D721Med (cell line): ENCODE data around the gene CYP4Z1.
"Not testable (repeated sequence)": the region's sequence is repeated elsewhere in the genome, so short reads cannot be mapped to it uniquely, and the experiment has no call there.

Source experiments
- DNase-seq: peaks from one replicate; pipeline ENCODE4 v3.0.0; 2011; ENCODE audit warnings: low spot score; ENCODE audit not compliant: insufficient read length
- FAIRE-seq: peaks from 2 replicates; lab custom pipeline; 2011; peaks lifted over from hg19 to GRCh38; lab: Jason Lieb, UNC
- TF ChIP-seq, protein P1 (sequence below): IDR thresholded peaks from 2 replicates; pipeline ENCODE4 v1.5.1; 2012; ENCODE audit warnings: mild to moderate bottlenecking, control low read depth; ENCODE audit not compliant: insufficient read depth; ENCODE audit errors: missing control alignments

The CYP4Z1 gene

DNA sequence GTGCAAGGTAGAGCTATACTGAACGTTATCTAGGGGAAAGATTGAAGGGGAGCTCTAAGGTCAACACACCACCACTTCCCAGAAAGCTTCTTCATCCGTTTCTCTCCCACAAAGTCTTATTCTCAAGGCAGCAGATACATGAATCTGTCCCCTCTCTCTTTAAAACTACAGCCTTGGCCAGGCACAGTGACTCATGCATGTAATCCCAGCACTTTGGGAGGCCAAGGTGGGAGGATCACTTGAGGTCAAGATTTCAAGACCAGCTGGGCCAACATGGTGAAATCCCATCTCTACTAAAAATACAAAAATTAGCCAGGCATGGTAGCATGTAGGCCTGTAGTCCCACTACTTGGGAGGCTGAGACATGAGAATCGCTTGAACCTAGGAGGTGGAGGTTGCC, 35.4 kb upstream of the CYP4Z1 start:
- DNase-seq (no peak), FAIRE-seq (no peak)
- TF ChIP-seq, protein P1, sequence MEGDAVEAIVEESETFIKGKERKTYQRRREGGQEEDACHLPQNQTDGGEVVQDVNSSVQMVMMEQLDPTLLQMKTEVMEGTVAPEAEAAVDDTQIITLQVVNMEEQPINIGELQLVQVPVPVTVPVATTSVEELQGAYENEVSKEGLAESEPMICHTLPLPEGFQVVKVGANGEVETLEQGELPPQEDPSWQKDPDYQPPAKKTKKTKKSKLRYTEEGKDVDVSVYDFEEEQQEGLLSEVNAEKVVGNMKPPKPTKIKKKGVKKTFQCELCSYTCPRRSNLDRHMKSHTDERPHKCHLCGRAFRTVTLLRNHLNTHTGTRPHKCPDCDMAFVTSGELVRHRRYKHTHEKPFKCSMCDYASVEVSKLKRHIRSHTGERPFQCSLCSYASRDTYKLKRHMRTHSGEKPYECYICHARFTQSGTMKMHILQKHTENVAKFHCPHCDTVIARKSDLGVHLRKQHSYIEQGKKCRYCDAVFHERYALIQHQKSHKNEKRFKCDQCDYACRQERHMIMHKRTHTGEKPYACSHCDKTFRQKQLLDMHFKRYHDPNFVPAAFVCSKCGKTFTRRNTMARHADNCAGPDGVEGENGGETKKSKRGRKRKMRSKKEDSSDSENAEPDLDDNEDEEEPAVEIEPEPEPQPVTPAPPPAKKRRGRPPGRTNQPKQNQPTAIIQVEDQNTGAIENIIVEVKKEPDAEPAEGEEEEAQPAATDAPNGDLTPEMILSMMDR = no peak

DNA sequence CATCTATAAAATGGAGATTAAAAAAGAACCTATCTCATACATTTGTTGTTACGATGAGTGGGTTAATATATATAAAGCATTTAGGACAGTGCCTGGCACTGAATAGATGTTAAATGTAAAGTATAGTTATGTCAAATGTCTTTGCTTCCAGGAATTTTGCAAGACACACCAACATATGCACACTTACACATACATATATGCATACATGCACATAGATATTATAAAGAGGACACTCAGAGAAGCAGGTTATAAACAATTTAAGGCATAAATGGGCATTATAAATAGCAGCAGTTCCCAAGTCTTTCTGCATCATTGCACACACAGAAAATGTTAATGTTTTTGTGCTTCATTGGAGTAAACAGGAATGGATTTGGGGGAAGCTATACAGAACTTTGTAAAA, 30.3 kb upstream of the CYP4Z1 start:
- TF ChIP-seq, protein P1 = no peak
- DNase-seq (no peak), FAIRE-seq (no peak)

DNA sequence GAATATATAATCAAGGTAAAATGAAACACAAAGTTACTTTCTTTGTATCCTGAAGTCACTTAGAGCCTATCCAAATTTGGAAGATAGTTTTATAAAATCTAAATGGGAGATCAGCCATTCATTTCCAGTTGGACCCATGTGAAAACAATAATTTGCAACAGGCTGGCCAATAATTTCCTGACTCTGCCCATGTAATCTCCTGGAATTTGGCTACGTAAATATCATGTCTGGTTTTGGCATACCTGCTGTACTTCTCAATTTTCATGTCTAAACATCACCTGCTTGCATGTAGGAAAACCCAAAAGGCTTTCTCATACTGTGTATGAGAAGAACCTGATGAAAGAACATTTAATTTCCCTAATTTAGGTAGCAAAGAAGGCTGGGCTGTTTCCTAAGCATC, 7.7 kb upstream of the CYP4Z1 start:
- DNase-seq = no peak
- TF ChIP-seq, protein P1 = no peak
- no peak for FAIRE-seq

DNA sequence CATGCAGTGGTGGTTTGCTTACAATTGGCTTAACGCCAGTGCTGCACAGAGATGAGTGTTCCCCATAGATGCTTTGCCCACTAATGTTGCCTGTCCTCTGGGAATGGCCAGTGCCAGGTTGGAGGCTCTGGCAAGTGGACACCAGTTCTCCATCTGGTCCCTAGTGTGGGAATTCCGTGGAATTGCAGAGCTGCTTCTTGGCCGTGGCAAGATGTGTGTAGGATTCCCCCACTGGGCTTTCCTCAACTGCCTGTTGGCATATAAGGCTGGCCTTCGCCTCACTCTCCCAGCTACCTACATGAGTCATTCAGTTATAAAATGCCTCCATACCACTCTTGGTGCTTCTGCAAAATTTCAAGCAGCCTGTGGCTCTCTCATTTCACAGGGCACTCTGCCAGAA, 2.0 kb downstream of the CYP4Z1 start:
- DNase-seq = not testable (repeated sequence)

DNA sequence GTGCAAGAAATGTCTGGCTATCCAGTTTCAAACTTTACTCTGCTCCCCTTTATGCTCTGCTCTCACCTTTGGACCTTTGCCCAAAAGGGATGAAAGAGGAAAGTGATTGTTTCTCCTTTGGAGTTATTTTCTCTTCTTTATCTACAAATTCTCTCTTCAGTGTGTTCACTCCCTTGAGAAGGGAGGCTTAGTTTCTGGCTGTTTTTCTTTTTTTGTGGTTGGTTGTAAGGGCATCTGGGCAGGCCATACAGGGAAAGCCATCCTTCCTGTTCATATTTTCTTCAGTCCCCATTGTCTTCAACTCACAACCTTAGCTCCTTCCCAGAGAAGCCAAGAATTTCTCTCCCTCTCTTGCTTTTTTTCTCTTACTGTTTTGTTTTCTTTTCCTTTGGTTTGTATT, 2.5 kb downstream of the CYP4Z1 start:
- not testable (repeated sequence) for FAIRE-seq, DNase-seq

More for the DNA sequence above, 2.0 kb downstream of the CYP4Z1 start:
- not testable (repeated sequence) for FAIRE-seq

DNA sequence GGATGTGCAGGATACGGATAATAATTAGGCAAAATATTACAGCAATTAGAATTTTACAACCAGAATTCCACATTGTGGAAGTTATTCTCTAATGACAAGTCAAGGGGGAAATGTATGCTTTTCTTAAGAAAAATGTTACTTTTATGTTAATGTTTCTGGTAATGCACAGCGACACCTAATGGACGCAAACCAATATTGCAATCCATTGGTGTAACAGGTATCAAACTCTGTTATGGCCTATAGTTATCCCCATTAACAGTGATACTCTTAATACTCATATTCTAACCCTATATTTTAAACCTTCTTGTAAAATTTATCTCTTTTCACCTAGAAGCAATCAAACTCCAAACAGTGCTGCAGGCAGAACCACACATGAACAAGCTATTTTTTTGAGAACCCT, 22.3 kb downstream of the CYP4Z1 start:
- DNase-seq = not testable (repeated sequence)
- TF ChIP-seq, protein P1 = peak; percentile 56
- FAIRE-seq = peak; percentile 75

DNA sequence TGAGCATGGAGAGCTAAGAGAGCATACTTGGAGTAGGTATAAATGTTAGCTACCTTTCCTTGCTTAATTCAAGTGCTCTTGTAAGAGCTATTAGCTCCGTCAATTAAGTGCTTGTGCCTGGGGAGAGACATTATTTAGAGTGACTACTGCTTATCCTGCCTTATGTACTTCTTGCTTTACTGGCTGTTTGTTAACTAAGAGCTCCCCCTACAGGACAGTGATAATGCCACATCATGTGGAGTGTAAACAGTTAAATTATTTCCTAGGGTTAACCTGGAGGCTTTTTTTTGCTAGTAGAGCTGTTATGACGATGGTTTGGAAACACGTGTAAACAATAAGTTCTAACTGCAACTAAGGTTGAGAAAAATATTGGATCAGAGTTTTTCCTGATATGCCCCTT, 24.4 kb downstream of the CYP4Z1 start:
- FAIRE-seq, DNase-seq: not testable (repeated sequence)
- TF ChIP-seq, protein P1 = peak; percentile 19

DNA sequence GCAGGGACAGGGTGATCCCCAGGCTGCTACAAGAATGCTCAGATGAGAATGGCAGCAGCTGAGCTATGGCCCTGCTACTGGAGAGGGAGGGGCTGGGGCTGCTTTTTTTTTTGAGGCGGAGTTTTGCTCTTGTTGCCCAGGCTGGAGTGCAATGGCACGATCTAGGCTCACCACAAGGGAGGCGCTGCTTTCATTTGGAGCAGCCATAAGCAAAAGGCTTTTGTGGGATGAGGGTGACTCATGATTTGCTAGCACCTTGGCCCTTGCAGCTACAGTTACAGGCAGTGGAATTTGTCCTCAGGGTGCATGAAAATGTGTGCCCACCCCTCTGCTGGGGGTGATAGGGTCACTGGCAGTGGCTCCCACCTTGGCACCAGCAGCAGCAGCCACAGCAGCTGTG, 37.8 kb downstream of the CYP4Z1 start:
- DNase-seq (no peak), FAIRE-seq (no peak)
- TF ChIP-seq, protein P1 = no peak
